ENCODE data around the gene SPATA6. TPM values are rescaled to one million over a fixed set of nuclear protein-coding genes. Genes with fewer than 3 reads are reported as not detected.
A peak's percentile ranks its signal among the peaks of the same experiment; 100 is the strongest.

Gene SPATA6
- total and polyA plus RNA-seq, 2 of the 8 experiments (the other 6 are each of a cell fraction or from before 2014, with no cell fraction given) = 2.4 to 17.2 TPM

GRCh38 chr1:48493970-48494769, 22.2 kb upstream of the SPATA6 start:
- Histone ChIP-seq H3K14ac (ENCODE audit: insufficient read length) (no peak overlapping the region), H3K9ac (replicated peaks in 1 of 4; ENCODE audit: extremely low read depth in 1 of 4, low read depth in 3 of 4, low read length in 3 of 4) (peak overlapping the region in 1 of 4 experiments; percentile 29; a peak in 3 of 7 replicates), H3K9me3 (ENCODE audit: insufficient read depth in 2 of 2, low read depth in 1 of 2, low read length in 1 of 2) (no peaks in the 10 kb centered on the region), H4K8ac (ENCODE audit: extremely low read depth, insufficient read depth, low read length) (no peak overlapping the region), H3K27me3 (replicated peaks in 1 of 4; ENCODE audit: control insufficient read depth in 3 of 4, extremely low read depth in 1 of 4, insufficient read depth in 3 of 4, low read length in 3 of 4) (no peaks in the 10 kb centered on the region), H2BK120ac (replicated peaks; ENCODE audit: low read depth, low read length) (no peak overlapping the region), H3K27ac (ENCODE audit: low read depth, low read length) (no peak overlapping the region), H3K4me1 (replicated peaks in 1 of 4; ENCODE audit: control insufficient read depth in 3 of 4, insufficient read depth in 4 of 4, low read length in 3 of 4) (peaks cover 0 to 11% (median 3%) of the 10 kb centered on the region in 4 experiments; a peak in 2 of 7 replicates), H2AK5ac (ENCODE audit: low read depth, low read length) (no peak overlapping the region; the same call in 1 of the 2 replicates), H4K91ac (replicated peaks; ENCODE audit: insufficient read length, low read length) (no peak overlapping the region), H3K18ac (ENCODE audit: extremely low read depth, low read length) (no peak overlapping the region), H3K4me3 (ENCODE audit: extremely low read depth in 1 of 4, insufficient read depth in 2 of 4, low read depth in 3 of 4, low read length in 4 of 4) (no peak overlapping the region), H3K79me1 (ENCODE audit: low read depth, low read length) (no peaks in the 10 kb centered on the region), H3K36me3 (ENCODE audit: control insufficient read depth in 2 of 4, insufficient read depth in 4 of 4, low read length in 3 of 4) (no peaks in the 10 kb centered on the region), H3K23me2 (ENCODE audit: low read depth, low read length) (no peaks in the 10 kb centered on the region), H2BK20ac (ENCODE audit: low read length) (0 out of 2 replicates have a peak overlapping the region, but pooled peaks have one; percentile 0), H2AFZ (ENCODE audit: low read length) (peak overlapping the region; percentile 86), H3K56ac (replicated peaks; ENCODE audit: insufficient read length, low read depth, low read length) (no peak overlapping the region), H3K79me2 (ENCODE audit: control insufficient read depth in 1 of 2, insufficient read depth in 2 of 2, low read length in 2 of 2) (no peaks in the 10 kb centered on the region), H3K23ac (ENCODE audit: insufficient read length) (no peak overlapping the region), H3K4me2 (ENCODE audit: insufficient read depth in 1 of 2, low read depth in 2 of 2, low read length in 2 of 2) (no peak overlapping the region), H2BK12ac (ENCODE audit: low read depth, low read length) (peak overlapping the region; percentile 86; the same call in 1 of the 2 replicates), H2BK15ac (ENCODE audit: low read length) (no peak overlapping the region), H4K5ac (ENCODE audit: insufficient read length, low read depth, low read length) (no peak overlapping the region), H2BK5ac (ENCODE audit: low read depth, low read length) (0 out of 2 replicates have a peak overlapping the region, but pooled peaks have one; percentile 12), H3K4ac (replicated peaks; ENCODE audit: insufficient read length, low read depth, low read length) (no peak overlapping the region), H4K20me1 (replicated peaks in 1 of 2; ENCODE audit: control insufficient read depth in 1 of 2, insufficient read depth in 2 of 2, low read length in 2 of 2) (no peaks in the 10 kb centered on the region)
- WGBS, 2 experiments (ENCODE audit: extremely low coverage in 1 of 2, insufficient coverage in 1 of 2, insufficient read length in 1 of 2, insufficient replicate concordance in 2 of 2, low coverage in 1 of 2, low lambda C conversion rate in 2 of 2, missing lambda C conversion rate in 1 of 2) = 80% methylated on average over 5 of the region's 5 CpGs; no CpG with 5 or more reads in 1 of the 2 experiments
- CTCF ChIA-PET (ENCODE audit: partially characterized antibody) = interaction anchor here (0.8 to 1.9 kb wide), 3 partner anchors 37 to 1855 kb away, joined by 3 to 6 read pairs (median 3); no protein-coding TSS in a partner anchor
- no peak for DNase-seq (ENCODE audit: low read depth in 1 of 2, low spot score in 2 of 2)
- no peak for FAIRE-seq
- POLR2A ChIA-PET (ENCODE audit: partially characterized antibody) = no interaction called here
- TF ChIP-seq TAF1 (IDR thresholded peaks at IDR 0.05; ENCODE audit: low read depth, low read length) (no peak), JUND (IDR thresholded peaks at IDR 0.05; ENCODE audit: low read length) (no peak), POLR2A (IDR thresholded peaks at IDR 0.05; ENCODE audit: control extremely low read depth in 1 of 2, low read depth in 2 of 2, low read length in 2 of 2) (no peak), BACH1 (IDR thresholded peaks at IDR 0.05; ENCODE audit: low read length) (no peak), CBX8 (IDR thresholded peaks at IDR 0.05; ENCODE audit: borderline replicate concordance, low read depth, low read length) (no peak), POU5F1 (IDR thresholded peaks at IDR 0.05; ENCODE audit: low read depth, low read length) (no peak), RNF2 (IDR thresholded peaks at IDR 0.05; ENCODE audit: borderline replicate concordance, low read depth, low read length, missing control alignments, poor library complexity, severe bottlenecking) (no peak), GABPA (IDR thresholded peaks at IDR 0.05; ENCODE audit: borderline replicate concordance, insufficient read depth, low read length) (no peak), HDAC6 (IDR thresholded peaks at IDR 0.05; ENCODE audit: low read depth, low read length) (no peak), FOSL1 (IDR thresholded peaks at IDR 0.05; ENCODE audit: insufficient read depth, low read depth, low read length) (no peak), SRF (IDR thresholded peaks at IDR 0.05; ENCODE audit: low read depth, low read length) (no peak), BRCA1 (IDR thresholded peaks at IDR 0.05; ENCODE audit: low read depth, low read length) (no peak), CEBPB (IDR thresholded peaks at IDR 0.05; ENCODE audit: low read depth, low read length) (no peak)

Data from H1 (cell line).